ENCODE results near the gene GFPT1. TPM values are rescaled to one million over a fixed set of nuclear protein-coding genes. Genes with fewer than 3 reads are reported as not detected.

The GFPT1 gene
- total RNA-seq, 1 donor from 2014 or later: 79.4 TPM

- DNase-seq: no peak
These were observed 70.5 kb downstream of the GFPT1 start for GRCh38 chr2:69316550-69316949.

DNA sequence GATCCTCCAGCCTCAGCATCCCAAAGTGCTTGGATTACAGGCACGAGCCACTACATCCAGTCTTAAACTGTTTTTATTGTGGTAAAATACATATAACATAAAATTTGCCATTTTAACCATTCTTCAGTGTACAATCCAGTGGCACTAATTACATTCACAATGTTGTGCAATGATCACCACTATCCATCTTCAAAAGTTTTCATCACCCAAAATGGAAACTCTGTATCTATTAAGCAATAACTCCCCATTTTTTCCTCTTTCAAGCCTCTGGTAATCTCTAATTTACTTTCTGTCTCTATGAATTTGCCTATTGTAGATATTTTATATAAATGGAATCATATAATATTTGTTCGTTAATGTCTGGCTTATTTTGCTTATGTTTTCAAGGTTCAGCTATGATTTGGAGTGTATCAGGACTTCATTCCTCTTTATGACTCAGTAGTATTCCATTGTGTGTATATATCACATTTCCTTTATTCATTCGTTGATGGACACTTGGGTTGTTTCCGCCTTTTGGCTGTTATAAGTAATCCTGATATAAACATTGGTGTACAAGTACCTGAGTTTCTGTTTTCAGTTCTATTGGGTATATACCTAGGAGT is 71.8 kb downstream of the GFPT1 start:
- no peak for DNase-seq

GRCh38 chr2:69311024-69311416 is 76.0 kb downstream of the GFPT1 start:
- no peak for DNase-seq

DNA sequence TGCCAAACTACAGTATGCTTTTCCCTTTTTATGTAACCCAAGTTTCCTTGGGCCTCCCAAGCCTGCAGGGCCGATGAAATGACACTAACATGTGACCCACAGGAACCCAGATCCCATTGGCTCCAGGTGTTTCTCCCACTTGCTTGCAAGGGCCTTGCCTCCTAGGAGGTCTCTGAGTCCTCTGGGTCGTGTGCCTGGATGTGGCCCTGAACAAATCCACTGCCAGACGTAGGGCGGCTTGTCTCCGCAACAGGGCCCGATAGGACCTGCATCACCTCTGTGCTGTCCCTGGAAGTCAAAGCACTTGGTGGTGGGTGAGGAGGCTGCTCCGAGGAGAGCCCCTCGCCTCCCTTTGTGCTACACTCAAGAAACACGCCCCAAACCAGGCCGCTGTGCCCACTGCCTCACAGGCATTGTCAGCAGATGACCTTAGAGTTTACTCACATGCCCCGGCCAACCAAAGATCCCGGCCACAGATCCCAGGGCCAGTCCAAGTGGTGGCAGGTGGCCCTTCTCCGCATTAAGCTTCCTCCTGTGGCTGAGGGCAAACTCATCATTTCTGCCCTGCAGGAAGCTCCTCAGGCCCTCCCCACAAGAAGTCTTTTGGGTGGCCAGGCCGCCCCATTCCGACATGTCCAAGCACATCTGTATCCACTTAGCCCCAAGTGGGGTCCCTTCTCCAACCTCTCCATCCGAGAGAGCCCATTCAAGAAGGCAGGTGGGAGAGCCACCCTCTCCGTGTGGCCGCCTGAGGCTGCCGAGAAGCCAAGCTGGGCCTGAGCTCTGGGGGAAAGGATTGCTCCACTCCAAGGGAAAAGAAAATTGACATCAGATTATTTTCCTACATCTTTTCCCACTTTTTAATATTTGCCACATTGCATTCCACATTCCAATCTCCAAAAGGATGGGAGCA is 76.7 kb downstream of the GFPT1 start:
- DNase-seq: no peak

DNA sequence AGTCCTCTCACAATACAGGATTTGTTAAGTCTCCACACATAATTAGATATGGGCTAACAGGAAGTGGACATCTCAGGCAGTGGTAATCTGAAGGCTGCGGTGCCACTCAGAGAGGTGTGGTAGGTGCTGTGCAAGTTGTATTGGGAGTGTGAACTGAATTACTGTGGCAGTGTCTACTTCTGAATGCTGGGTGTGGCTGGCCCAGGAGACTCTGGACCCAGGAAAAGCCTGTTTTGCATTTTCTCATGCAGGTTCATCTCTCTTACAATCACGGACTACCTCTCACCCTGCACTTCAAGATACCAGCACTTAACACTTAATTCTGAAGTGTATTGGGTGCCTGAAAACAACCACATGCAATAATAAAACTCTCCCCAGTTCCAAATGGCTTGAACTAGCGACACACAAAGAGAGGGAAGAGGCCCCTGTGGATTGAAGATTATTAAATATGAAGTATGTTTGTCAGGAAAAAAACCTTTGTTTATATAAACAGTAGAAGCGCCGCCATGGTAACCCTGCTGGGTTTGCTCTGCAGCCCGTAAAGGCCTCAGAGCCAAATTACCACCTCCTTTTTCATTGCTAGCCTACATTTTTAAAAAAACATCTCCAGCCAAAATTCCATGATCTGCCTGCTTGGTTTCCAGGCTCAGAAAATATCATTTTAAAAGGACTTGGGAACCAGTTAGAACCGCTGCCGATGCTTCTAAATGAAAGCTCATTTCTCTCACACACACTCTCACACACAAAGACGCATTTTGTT is 77.5 kb downstream of the GFPT1 start:
- no peak for DNase-seq

- DNase-seq: no peak
These were observed 78.7 kb downstream of the GFPT1 start for GRCh38 chr2:69308338-69308737.

- no peak for DNase-seq
These were observed 79.4 kb downstream of the GFPT1 start for GRCh38 chr2:69307579-69308064.

DNA sequence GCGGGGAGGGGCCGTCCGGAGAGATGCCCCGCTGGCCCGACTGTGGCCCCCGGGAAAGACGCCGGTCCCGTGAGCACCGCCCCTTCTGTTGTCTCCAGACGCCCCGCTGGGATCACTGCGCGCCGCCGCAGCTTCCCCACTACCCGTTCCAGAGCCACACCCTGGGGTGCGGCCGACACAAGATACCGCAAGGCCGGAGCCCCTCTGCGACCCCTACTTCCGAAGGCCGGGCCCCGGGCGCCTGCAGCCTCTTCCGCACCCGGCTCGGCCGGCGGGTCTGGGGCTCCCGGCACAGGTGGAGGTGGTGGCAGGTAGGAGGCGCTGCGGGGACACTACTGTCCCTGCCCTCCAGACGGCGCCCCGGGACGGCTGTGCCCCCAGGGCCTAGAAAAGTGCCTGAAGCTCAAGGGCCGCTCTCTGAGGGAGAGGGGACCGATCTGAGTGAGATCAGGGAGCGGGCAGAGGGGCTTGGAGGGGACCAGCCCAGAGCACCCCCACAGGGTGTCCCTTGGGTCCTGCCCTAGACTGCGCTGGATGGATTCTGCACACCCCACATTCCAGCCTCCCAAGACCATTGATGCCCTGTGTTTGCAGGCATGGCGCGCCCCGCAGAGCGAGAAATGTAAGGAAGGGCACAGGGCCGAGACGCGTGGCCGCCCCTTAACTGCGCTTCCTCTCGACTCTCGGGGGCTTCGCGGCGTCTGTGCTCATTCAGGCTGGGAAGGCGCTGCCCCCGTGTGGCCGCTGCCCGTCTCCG is 80.0 kb downstream of the GFPT1 start:
- DNase-seq: peak; percentile 64

- no peak for DNase-seq
These were observed 80.6 kb downstream of the GFPT1 start for GRCh38 chr2:69306393-69306821.

- DNase-seq: no peak
These were observed 81.2 kb downstream of the GFPT1 start for GRCh38 chr2:69305712-69306392.

DNA sequence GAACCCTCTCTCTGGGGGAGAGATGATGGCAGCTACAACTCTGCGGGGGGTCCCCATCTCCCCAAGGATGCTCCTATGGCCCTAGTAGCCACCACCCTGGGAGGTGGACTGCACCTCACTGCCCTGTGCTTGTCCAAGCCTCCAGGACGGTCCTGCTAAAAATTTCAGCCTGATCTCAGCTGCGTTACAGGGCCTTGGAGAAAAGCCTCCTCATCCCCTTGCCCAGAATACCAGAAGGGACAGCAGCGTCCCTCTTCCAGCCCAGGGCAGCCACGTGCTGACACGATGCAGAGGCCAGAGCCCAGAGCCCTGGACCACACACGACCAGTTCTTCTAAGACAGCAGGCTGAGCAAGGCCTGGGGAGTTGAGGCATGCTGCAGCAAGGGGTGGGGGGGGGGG is 81.9 kb downstream of the GFPT1 start:
- DNase-seq: no peak

DNA sequence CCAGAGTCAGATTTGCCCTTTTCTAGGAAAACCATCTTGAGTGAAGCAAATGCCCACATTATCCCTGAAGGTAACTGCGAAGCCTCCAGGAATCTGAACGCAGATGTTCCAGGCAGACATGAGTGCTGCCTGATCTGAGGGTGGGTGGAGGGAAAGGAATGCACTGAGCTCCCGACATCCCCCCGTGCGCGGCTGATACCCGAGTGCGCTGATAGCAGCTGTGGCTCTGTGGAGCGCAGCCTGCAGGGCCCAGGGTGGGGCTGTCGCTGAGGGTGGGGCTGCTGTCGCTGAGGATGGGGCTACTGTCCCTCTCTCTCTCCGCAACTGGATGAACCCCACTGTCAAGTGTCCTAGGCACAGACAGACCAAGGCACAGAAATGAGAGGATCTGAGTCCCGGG is 82.4 kb downstream of the GFPT1 start:
- no peak for DNase-seq

DNA sequence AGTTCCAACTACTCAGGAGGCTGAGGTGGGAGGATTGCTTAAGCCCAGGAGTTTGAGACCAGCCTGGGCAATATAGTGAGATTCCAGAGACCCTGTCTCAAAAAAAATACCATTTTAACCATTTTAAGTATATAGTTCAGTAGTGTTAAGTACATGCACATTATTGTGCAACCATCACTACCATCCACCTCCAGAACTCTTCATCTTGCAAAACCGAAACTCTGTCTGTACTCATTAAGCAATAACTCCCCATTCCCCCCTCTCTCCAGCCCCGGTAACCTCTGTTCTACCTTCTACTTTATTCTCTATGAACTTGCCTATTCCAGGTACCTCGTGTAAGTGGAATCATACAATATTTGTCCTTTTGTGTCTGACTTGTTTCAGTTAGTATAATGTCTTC is 86.4 kb downstream of the GFPT1 start:
- no peak for DNase-seq

DNA sequence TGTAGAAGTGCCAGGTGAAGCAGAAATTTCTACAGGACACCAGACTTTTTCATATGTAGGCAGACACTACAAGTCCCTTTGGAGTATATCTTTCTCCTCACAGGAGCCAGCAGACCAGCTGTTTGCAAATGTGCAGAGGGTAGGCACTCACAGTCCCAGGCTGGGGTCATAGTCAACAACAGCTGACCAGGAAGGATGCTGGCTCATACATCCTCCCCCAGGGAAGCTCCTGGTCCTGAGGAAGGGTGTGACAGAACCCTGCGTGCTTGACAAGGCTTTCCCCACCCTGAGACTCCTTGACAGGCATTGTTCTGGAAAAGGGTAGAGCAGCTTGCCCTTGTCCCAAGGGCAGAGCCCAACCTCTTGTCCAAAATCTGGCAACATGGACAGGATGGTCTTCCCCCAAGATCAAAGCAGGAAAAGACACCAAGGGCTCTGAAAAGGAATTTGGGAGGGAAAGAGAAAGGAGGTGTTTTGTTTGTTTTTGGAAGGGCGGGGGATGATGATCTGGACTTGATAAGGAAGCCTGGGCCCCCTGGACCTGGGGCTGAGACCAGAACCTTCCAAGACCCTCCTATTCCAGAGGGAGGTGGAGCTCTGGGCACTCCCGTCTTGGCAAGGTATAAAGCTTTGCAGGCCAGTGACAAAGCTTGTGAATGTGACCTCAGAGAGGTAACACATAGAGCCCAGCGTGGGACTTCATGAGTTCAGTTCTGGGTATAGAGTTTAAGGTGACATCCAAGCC is 87.1 kb downstream of the GFPT1 start:
- no peak for DNase-seq

DNA sequence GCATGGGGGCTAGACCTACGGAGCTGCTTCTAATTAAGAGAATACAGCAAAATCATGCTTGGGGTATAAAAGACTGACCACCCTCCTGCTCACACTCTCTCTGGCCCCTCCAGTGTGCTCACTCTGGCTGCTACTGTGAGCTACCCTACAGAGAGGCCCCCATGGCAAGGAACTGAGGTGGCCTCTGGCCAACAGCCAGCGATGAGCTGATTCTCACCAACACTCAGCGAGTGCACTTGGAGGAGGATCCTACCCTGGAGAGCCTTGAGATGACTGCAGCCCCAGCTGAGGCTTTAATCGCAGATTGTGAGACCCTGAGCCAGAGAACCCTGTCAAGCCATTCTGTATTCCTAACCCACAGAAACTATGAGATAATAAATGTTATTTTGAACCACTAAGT is 88.2 kb downstream of the GFPT1 start:
- no peak for DNase-seq

- DNase-seq: no peak
These were observed 88.8 kb downstream of the GFPT1 start for GRCh38 chr2:69298261-69298660.

- no peak for DNase-seq
These were observed 89.8 kb downstream of the GFPT1 start for GRCh38 chr2:69297216-69297615.

GRCh38 chr2:69296421-69296820 is 90.6 kb downstream of the GFPT1 start:
- DNase-seq: no peak

DNA sequence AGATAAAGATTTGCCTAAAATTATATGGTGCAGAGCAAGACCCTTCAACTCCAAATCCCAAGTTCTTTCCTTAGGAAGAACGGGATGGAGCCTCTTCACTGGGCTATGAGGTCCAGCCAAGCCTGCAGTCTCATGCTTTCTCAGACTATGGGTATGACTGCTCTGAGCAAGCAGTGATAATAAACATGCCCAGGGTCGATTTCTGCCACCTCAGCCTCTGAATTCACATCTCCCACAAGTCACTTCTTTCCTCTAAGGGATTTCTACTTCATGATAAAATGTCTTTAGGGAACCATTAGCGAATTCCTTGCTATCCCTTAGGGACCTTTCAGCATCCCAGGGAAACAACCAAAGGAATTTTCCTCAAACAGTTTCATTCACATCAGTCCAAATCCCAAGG is 94.8 kb downstream of the GFPT1 start:
- no peak for DNase-seq

DNA sequence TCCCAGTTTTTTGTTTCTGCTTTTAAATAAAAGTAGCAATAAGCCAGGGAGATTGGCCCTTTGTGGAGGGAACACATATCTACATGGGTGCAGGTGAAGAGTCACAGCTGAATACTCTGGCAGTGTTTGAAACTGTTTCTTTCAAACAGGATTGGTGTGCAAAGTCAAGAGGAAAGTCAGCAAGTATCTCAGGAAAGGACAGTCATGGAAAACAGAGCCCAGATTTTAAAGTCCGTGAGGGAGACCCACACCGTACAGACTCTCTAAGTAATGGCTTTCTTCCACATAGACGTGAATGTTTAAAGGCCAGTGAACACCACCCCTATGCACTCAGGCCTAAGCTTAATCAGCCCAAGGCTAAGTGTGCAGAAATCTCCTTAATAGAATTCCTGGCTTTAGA is 95.3 kb downstream of the GFPT1 start:
- no peak for DNase-seq
